GM19025 (cell line): Measurements from ENCODE around the gene CRNKL1.

Source experiments
- ATAC-seq: cut with Tn5 transposase; IDR thresholded peaks from one replicate; pipeline ENCODE4 v1.9.1; 2021; ENCODE audit warnings: mild to moderate bottlenecking, low read depth, moderate library complexity; ENCODE audit not compliant: unreplicated experiment

Gene CRNKL1

GRCh38 chr20:20063941-20064702 lies 11.9 kb upstream of the CRNKL1 start:
- ATAC-seq, result no peak

- ATAC-seq, result no peak
Observed at GRCh38 chr20:20060234-20060998, 8.2 kb upstream of the CRNKL1 start.

GRCh38 chr20:20051767-20052073 lies 546 bp downstream of the CRNKL1 start:
- no peak for ATAC-seq

GRCh38 chr20:20039752-20040387 lies 12.4 kb downstream of the CRNKL1 start:
- ATAC-seq, result no peak

- ATAC-seq, result no peak
Observed at GRCh38 chr20:20038586-20038985, 13.7 kb downstream of the CRNKL1 start.

- ATAC-seq, result no peak
Observed at GRCh38 chr20:20037960-20038359, 14.3 kb downstream of the CRNKL1 start.

- ATAC-seq, result no peak
Observed at GRCh38 chr20:20036756-20037155, 15.5 kb downstream of the CRNKL1 start.

GRCh38 chr20:20034486-20034885 lies 17.8 kb downstream of the CRNKL1 start:
- no peak for ATAC-seq

- no peak for ATAC-seq
Observed at GRCh38 chr20:20031790-20032189, 20.5 kb downstream of the CRNKL1 start.

- no peak for ATAC-seq
Observed at GRCh38 chr20:20027284-20027683, 25.0 kb downstream of the CRNKL1 start.

GRCh38 chr20:20024942-20025341 lies 27.3 kb downstream of the CRNKL1 start:
- no peak for ATAC-seq

- no peak for ATAC-seq
Observed at GRCh38 chr20:20023395-20023794, 28.9 kb downstream of the CRNKL1 start.

GRCh38 chr20:20022498-20022897 lies 29.8 kb downstream of the CRNKL1 start:
- peak; percentile 62 for ATAC-seq

GRCh38 chr20:20021835-20022234 lies 30.4 kb downstream of the CRNKL1 start:
- no peak for ATAC-seq

- no peak for ATAC-seq
Observed at GRCh38 chr20:20020908-20021307, 31.4 kb downstream of the CRNKL1 start.

- ATAC-seq, result no peak
Observed at GRCh38 chr20:20019123-20019522, 33.1 kb downstream of the CRNKL1 start.

- no peak for ATAC-seq
Observed at GRCh38 chr20:20018366-20018765, 33.9 kb downstream of the CRNKL1 start.

- no peak for ATAC-seq
Observed at GRCh38 chr20:20017844-20018185, 34.5 kb downstream of the CRNKL1 start.

GRCh38 chr20:20017001-20017843 lies 35.0 kb downstream of the CRNKL1 start, which contains the start of gene NAA20:
Gene NAA20 (plus strand): TSS chr20:20017362. CDS start chr20:20017397, 35 bp downstream.
- ATAC-seq, result peak; percentile 99

- ATAC-seq, result no peak
Observed at GRCh38 chr20:20014659-20015058, 37.6 kb downstream of the CRNKL1 start.

GRCh38 chr20:20012541-20012940 lies 39.7 kb downstream of the CRNKL1 start:
- ATAC-seq, result no peak
